Thyroid gland (tissue), 4 donors: ENCODE data around the gene C6orf15. TPM values are rescaled to one million over a fixed set of nuclear protein-coding genes. Genes with fewer than 3 reads are reported as not detected.

Experiments
- DNase-seq, 2 donors: peaks; one replicate each; pipeline ENCODE4 v3.0.0-alpha.2; 2019
- H3K27ac ChIP-seq, 3 donors: fragments of 200-600 bp; sonication (generic); 1 replicate in 2 of 3; 2 replicates in 1 of 3; pipeline ENCODE4 v1.5.1; 2016 to 2019; ENCODE audit warnings: mild to moderate bottlenecking in 1 of 3, moderate library complexity in 1 of 3
- H3K27me3 ChIP-seq: fragments of 200-600 bp; sonication (generic); one replicate; pipeline ENCODE4 v1.5.1; 2019
- H3K36me3 ChIP-seq, 2 donors: fragments of 200-600 bp; sonication (generic); one replicate each; pipeline ENCODE4 v1.5.1; 2016 to 2019
- H3K4me1 ChIP-seq, 2 donors: fragments of 200-600 bp; sonication (generic); one replicate each; pipeline ENCODE4 v1.5.1; 2017 to 2019
- H3K4me3 ChIP-seq, 3 donors: fragments of 200-600 bp; sonication (generic); replicated peaks in 1 of 3; 1 replicate in 2 of 3; 2 replicates in 1 of 3; pipeline ENCODE4 v1.5.1; 2016; ENCODE audit warnings: mild to moderate bottlenecking in 1 of 3
- H3K9me3 ChIP-seq: fragments of 200-600 bp; sonication (generic); one replicate; pipeline ENCODE4 v1.5.1; 2017
- CTCF ChIP-seq, 6 experiments: fragments of 200-600 bp in 3 of 6; fragments of 450-650 bp in 3 of 6; sonication (generic) in 3 of 6; IDR thresholded peaks; one replicate each; pipeline ENCODE4 v1.5.1; 2016 to 2019; ENCODE audit warnings: antibody characterized with exemption in 6 of 6, mild to moderate bottlenecking in 2 of 6, inconsistent platforms in 1 of 6, moderate library complexity in 1 of 6
- POLR2A ChIP-seq, 2 donors: fragments of 450-650 bp; IDR thresholded peaks; one replicate each; pipeline ENCODE4 v1.6.1; 2017; ENCODE audit warnings: antibody characterized with exemption in 2 of 2, mild to moderate bottlenecking in 2 of 2, moderate library complexity in 1 of 2
- WGBS, 2 donors: methylation state at CpG; one replicate each; pipeline ENCODE4 v1.1.5; 2017; 5-methylcytosine and 5-hydroxymethylcytosine counted together
- intact Hi-C: fragments of 100-400 bp; cut with DNase I; formaldehyde crosslinking; loops from one replicate; pipeline ENCODE4 v1.15.1; 2023
- total RNA-seq, 4 donors: library from RNA; depleted of rRNA; stranded (reverse); fragments of >200 nt; gene quantifications; one replicate each; pipeline ENCODE4 v1.2.3, GENCODE V29; 2016

C6orf15 gene
- not detected for total RNA-seq

GRCh38 chr6:31112478-31112877 is at the start of gene C6orf15:
Gene C6orf15, minus strand, starts transcription at chr6:31112575. Its CDS starts 20 bp downstream, at chr6:31112555.
- no peaks in the 10 kb centered on the region for H3K27me3 ChIP-seq
- no peak within 1 kb of the TSS for H3K4me3 ChIP-seq
- TF ChIP-seq CTCF (IDR thresholded peaks at IDR 0.05), result no peak
- TF ChIP-seq POLR2A (IDR thresholded peaks at IDR 0.05), result no peak
- H3K27ac ChIP-seq, result peak within 1 kb of the TSS in 1 of 3 donors; percentile 82
- H3K4me1 ChIP-seq, result peaks cover 16 to 41% of the 10 kb centered on the region in 2 donors
- intact Hi-C loops, result no loop called here
- DNase-seq, result no peak
- H3K9me3 ChIP-seq, result no peaks in the 10 kb centered on the region
- H3K36me3 ChIP-seq, result no peaks in the 10 kb centered on the region
- WGBS, 2 donors, result 91 to 96% methylated on average over 5 of the region's 5 CpGs

- Histone ChIP-seq H3K4me3 (no peak overlapping the region), H3K36me3 (no peaks in the 10 kb centered on the region), H3K4me1 (peaks cover 8 to 22% of the 10 kb centered on the region in 2 donors), H3K27me3 (no peaks in the 10 kb centered on the region), H3K9me3 (no peaks in the 10 kb centered on the region), H3K27ac (no peak overlapping the region)
- intact Hi-C loops, result no loop called here
- TF ChIP-seq CTCF (IDR thresholded peaks at IDR 0.05) (no peak), POLR2A (IDR thresholded peaks at IDR 0.05) (no peak)
- 92 to 94% methylated on average over 16 to 18 of the region's 19 CpGs for WGBS, 2 donors
- no peak for DNase-seq
These were observed 49.1 kb upstream of the C6orf15 start for GRCh38 chr6:31161216-31162126.

GRCh38 chr6:31158863-31159855 is 46.8 kb upstream of the C6orf15 start:
- no peak for DNase-seq
- WGBS, 2 donors, result 5 to 7% methylated on average over 26 to 30 of the region's 35 CpGs
- Histone ChIP-seq H3K9me3 (no peaks in the 10 kb centered on the region), H3K36me3 (peaks cover 0 to 3% of the 10 kb centered on the region in 2 donors), H3K27me3 (no peaks in the 10 kb centered on the region), H3K4me1 (peaks cover 8 to 24% of the 10 kb centered on the region in 2 donors), H3K4me3 (peak overlapping the region; percentile 27 to 40 (median 30)), H3K27ac (no peak overlapping the region)
- TF ChIP-seq POLR2A (IDR thresholded peaks at IDR 0.05) (no peak), CTCF (IDR thresholded peaks at IDR 0.05) (no peak)
- intact Hi-C loops, result no loop called here

- TF ChIP-seq POLR2A (IDR thresholded peaks at IDR 0.05), result peak in 1 of 2 donors; percentile 54
- TF ChIP-seq CTCF (IDR thresholded peaks at IDR 0.05), result no peak
- Histone ChIP-seq H3K27ac (peak within 1 kb of the TSS in 2 of 3 donors; percentile 42 to 65), H3K9me3 (no peaks in the 10 kb centered on the region), H3K4me3 (peak within 1 kb of the TSS; percentile 27 to 54 (median 51)), H3K36me3 (peaks cover 0 to 3% of the 10 kb centered on the region in 2 donors), H3K4me1 (peaks cover 8 to 24% of the 10 kb centered on the region in 2 donors), H3K27me3 (no peaks in the 10 kb centered on the region)
- WGBS, 2 donors, result 0 to 1% methylated on average over 46 of the region's 65 CpGs
- peak; percentile 99 for DNase-seq
- intact Hi-C loops, result no loop called here
These were observed 45.9 kb upstream of the C6orf15 start, which contains the start of gene TCF19 for GRCh38 chr6:31158140-31158862. Gene TCF19, plus strand, starts transcription at chr6:31158589. Its CDS starts 881 bp downstream, at chr6:31159470.
